WTC11 (cell line): ENCODE data around the gene PKP3. TPM values are rescaled to one million over a fixed set of nuclear protein-coding genes. Genes with fewer than 3 reads are reported as not detected.

Source experiments
- ATAC-seq: fragments of 200-7000 bp; cut with Tn5 transposase; 2 replicates; pipeline ENCODE4 v1.10.0; 2021; ENCODE audit warnings: mild to moderate bottlenecking, moderate library complexity
- CTCF ChIA-PET: fragments of 300-600 bp; sonication (Branson Sonifier 250); formaldehyde crosslinking; loops from one replicate; lab custom pipeline; 2021; ENCODE audit warnings: antibody characterized with exemption; lab: Charles Lee
- POLR2A ChIA-PET: fragments of 350-600 bp; sonication (Branson Sonifier 250); formaldehyde crosslinking; loops from one replicate; lab custom pipeline; 2021; ENCODE audit warnings: antibody characterized with exemption; lab: Charles Lee
- DNase-seq: peaks from one replicate; pipeline ENCODE4 v3.0.0; 2021; ENCODE audit warnings: low spot score
- H3K27ac Mint-ChIP-seq: 2 replicates; pipeline ENCODE4 v1.8.0; 2021; ENCODE audit warnings: mixed read lengths
- H3K27me3 Mint-ChIP-seq: 2 replicates; pipeline ENCODE4 v1.8.0; 2021; ENCODE audit warnings: low read depth, mild to moderate bottlenecking, moderate library complexity, mixed read lengths
- H3K36me3 Mint-ChIP-seq: 2 replicates; pipeline ENCODE4 v1.8.0; 2021; ENCODE audit warnings: mixed read lengths
- H3K4me1 Mint-ChIP-seq: 2 replicates; pipeline ENCODE4 v1.8.0; 2022; ENCODE audit warnings: mixed read lengths
- H3K4me3 Mint-ChIP-seq: 2 replicates; pipeline ENCODE4 v1.8.0; 2021; ENCODE audit warnings: mild to moderate bottlenecking, moderate library complexity, mixed read lengths
- H3K9me3 Mint-ChIP-seq: 2 replicates; pipeline ENCODE4 v1.8.0; 2021; ENCODE audit warnings: mixed read lengths
- ATF1 ChIP-seq: sonication (generic); formaldehyde crosslinking; IDR thresholded peaks from 2 replicates; pipeline ENCODE4 v1.8.1; 2023; ENCODE audit warnings: mild to moderate bottlenecking, moderate library complexity, missing genetic modification reagents
- ATF3 ChIP-seq: sonication (generic); formaldehyde crosslinking; conservative IDR thresholded peaks from 2 replicates; pipeline ENCODE4 v1.8.1; 2022; ENCODE audit warnings: mild to moderate bottlenecking, missing genetic modification reagents
- CDX4 ChIP-seq: fragments of 250-450 bp; sonication (Bioruptor Pico); IDR thresholded peaks from 2 replicates; pipeline ENCODE4 v1.9.0; 2021; ENCODE audit warnings: moderate library complexity, mild to moderate bottlenecking, inconsistent platforms, borderline replicate concordance
- CREB1 ChIP-seq: sonication (generic); formaldehyde crosslinking; IDR thresholded peaks from 2 replicates; pipeline ENCODE4 v1.8.0; 2023; ENCODE audit warnings: mild to moderate bottlenecking, missing genetic modification reagents
- E2F1 ChIP-seq: sonication (generic); formaldehyde crosslinking; IDR thresholded peaks from 2 replicates; pipeline ENCODE4 v1.8.0; 2022; ENCODE audit warnings: mild to moderate bottlenecking, missing genetic modification reagents
- E2F5 ChIP-seq: sonication (generic); formaldehyde crosslinking; IDR thresholded peaks from 2 replicates; pipeline ENCODE4 v1.8.1; 2022; ENCODE audit warnings: mild to moderate bottlenecking, moderate library complexity, missing genetic modification reagents
- ERG ChIP-seq: fragments of 250-450 bp; sonication (Bioruptor Pico); IDR thresholded peaks from 2 replicates; pipeline ENCODE4 v1.8.0; 2021; ENCODE audit warnings: mild to moderate bottlenecking
- FOXJ3 ChIP-seq: sonication (generic); formaldehyde crosslinking; IDR thresholded peaks from 2 replicates; pipeline ENCODE4 v1.9.0; 2021; ENCODE audit warnings: missing genetic modification reagents, mild to moderate bottlenecking, borderline replicate concordance
- IRF2 ChIP-seq: sonication (generic); formaldehyde crosslinking; IDR thresholded peaks from 2 replicates; pipeline ENCODE4 v1.8.0; 2022; ENCODE audit warnings: low read depth, missing genetic modification reagents, borderline replicate concordance
- NFATC4 ChIP-seq: fragments of 250-450 bp; sonication (Bioruptor Pico); IDR thresholded peaks from 2 replicates; pipeline ENCODE4 v1.9.0; 2021; ENCODE audit warnings: mild to moderate bottlenecking
- SP1 ChIP-seq: sonication (generic); formaldehyde crosslinking; conservative IDR thresholded peaks from 2 replicates; pipeline ENCODE4 v1.8.1; 2022; ENCODE audit warnings: missing genetic modification reagents
- USF1 ChIP-seq: sonication (generic); formaldehyde crosslinking; IDR thresholded peaks from 2 replicates; pipeline ENCODE4 v1.8.0; 2022; ENCODE audit warnings: mild to moderate bottlenecking, missing genetic modification reagents
- ZNF512 ChIP-seq: sonication (generic); formaldehyde crosslinking; IDR thresholded peaks from 2 replicates; pipeline ENCODE4 v1.8.1; 2022; ENCODE audit warnings: missing genetic modification reagents, borderline replicate concordance
- total RNA-seq: library from RNA; stranded (reverse); gene quantifications from 3 replicates; pipeline ENCODE4 v1.2.3, GENCODE V29; 2021
- TF ChIP-seq, protein P1 (sequence below): fragments of 250-450 bp; sonication (Bioruptor Pico); IDR thresholded peaks from 2 replicates; pipeline ENCODE4 v1.9.0; 2021; ENCODE audit warnings: mild to moderate bottlenecking
- TF ChIP-seq, protein P2 (sequence below): sonication (generic); formaldehyde crosslinking; IDR thresholded peaks from 2 replicates; pipeline ENCODE4 v1.8.1; 2023; ENCODE audit warnings: mild to moderate bottlenecking, missing genetic modification reagents
- TF ChIP-seq, protein P3 (sequence below): sonication (generic); formaldehyde crosslinking; conservative IDR thresholded peaks from 2 replicates; pipeline ENCODE4 v1.8.1; 2023; ENCODE audit warnings: mild to moderate bottlenecking, low read depth, missing genetic modification reagents, moderate library complexity

Gene PKP3
- total RNA-seq, 1 experiment from 2014 or later = 17.3 TPM

- ATAC-seq = no peak
- CTCF ChIA-PET = interaction anchor here (0.6 kb wide), 1 partner anchor 11 kb away, joined by 5 read pairs; no protein-coding TSS in a partner anchor
- POLR2A ChIA-PET = interaction anchor here (0.5 kb wide), 2 partner anchors 47 to 53 kb away, joined by 3 to 8 read pairs; no protein-coding TSS in a partner anchor
- Mint-ChIP-seq H3K9me3 (0 out of 2 replicates have a peak, but pooled peaks cover 7% of the 10 kb centered on the region), H3K36me3 (peaks cover 19% of the 10 kb centered on the region), H3K4me3 (no peak overlapping the region), H3K27me3 (peaks cover 2% of the 10 kb centered on the region; the same call in 1 of the 2 replicates), H3K4me1 (peaks cover 13% of the 10 kb centered on the region), H3K27ac (no peak overlapping the region)
- DNase-seq = no peak
- TF ChIP-seq CREB1 (CRISPR knock-in tag) (no peak), ATF3 (CRISPR knock-in tag) (no peak), NFATC4 (CRISPR knock-in tag) (no peak), USF1 (no peak), ERG (CRISPR knock-in tag) (no peak), ATF1 (CRISPR knock-in tag) (no peak)
- TF ChIP-seq, protein P1, sequence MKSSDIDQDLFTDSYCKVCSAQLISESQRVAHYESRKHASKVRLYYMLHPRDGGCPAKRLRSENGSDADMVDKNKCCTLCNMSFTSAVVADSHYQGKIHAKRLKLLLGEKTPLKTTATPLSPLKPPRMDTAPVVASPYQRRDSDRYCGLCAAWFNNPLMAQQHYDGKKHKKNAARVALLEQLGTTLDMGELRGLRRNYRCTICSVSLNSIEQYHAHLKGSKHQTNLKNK (CRISPR knock-in tag) = no peak
Observed at GRCh38 chr11:372809-373715, 20.9 kb upstream of the PKP3 start.

- H3K27me3 Mint-ChIP-seq = no peaks in the 10 kb centered on the region
- POLR2A ChIA-PET = no interaction called here
- no peak overlapping the region for H3K4me3 Mint-ChIP-seq
- DNase-seq (no peak), ATAC-seq (no peak)
- CTCF ChIA-PET = no interaction called here
- H3K36me3 Mint-ChIP-seq = peaks cover 21% of the 10 kb centered on the region
- peaks cover 7% of the 10 kb centered on the region for H3K4me1 Mint-ChIP-seq
- H3K27ac Mint-ChIP-seq = 0 out of 2 replicates have a peak overlapping the region, but pooled peaks have one; percentile 11
- 0 out of 2 replicates have a peak, but pooled peaks cover 7% of the 10 kb centered on the region for H3K9me3 Mint-ChIP-seq
- TF ChIP-seq E2F1 (CRISPR knock-in tag) (no peak), CDX4 (CRISPR knock-in tag) (no peak), E2F5 (CRISPR knock-in tag) (no peak), ZNF512 (CRISPR knock-in tag) (no peak), IRF2 (CRISPR knock-in tag) (no peak), FOXJ3 (CRISPR knock-in tag) (no peak), SP1 (no peak)
- TF ChIP-seq, protein P2, sequence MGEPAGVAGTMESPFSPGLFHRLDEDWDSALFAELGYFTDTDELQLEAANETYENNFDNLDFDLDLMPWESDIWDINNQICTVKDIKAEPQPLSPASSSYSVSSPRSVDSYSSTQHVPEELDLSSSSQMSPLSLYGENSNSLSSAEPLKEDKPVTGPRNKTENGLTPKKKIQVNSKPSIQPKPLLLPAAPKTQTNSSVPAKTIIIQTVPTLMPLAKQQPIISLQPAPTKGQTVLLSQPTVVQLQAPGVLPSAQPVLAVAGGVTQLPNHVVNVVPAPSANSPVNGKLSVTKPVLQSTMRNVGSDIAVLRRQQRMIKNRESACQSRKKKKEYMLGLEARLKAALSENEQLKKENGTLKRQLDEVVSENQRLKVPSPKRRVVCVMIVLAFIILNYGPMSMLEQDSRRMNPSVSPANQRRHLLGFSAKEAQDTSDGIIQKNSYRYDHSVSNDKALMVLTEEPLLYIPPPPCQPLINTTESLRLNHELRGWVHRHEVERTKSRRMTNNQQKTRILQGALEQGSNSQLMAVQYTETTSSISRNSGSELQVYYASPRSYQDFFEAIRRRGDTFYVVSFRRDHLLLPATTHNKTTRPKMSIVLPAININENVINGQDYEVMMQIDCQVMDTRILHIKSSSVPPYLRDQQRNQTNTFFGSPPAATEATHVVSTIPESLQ = no peak
- TF ChIP-seq, protein P3, sequence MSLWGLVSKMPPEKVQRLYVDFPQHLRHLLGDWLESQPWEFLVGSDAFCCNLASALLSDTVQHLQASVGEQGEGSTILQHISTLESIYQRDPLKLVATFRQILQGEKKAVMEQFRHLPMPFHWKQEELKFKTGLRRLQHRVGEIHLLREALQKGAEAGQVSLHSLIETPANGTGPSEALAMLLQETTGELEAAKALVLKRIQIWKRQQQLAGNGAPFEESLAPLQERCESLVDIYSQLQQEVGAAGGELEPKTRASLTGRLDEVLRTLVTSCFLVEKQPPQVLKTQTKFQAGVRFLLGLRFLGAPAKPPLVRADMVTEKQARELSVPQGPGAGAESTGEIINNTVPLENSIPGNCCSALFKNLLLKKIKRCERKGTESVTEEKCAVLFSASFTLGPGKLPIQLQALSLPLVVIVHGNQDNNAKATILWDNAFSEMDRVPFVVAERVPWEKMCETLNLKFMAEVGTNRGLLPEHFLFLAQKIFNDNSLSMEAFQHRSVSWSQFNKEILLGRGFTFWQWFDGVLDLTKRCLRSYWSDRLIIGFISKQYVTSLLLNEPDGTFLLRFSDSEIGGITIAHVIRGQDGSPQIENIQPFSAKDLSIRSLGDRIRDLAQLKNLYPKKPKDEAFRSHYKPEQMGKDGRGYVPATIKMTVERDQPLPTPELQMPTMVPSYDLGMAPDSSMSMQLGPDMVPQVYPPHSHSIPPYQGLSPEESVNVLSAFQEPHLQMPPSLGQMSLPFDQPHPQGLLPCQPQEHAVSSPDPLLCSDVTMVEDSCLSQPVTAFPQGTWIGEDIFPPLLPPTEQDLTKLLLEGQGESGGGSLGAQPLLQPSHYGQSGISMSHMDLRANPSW (CRISPR knock-in tag) = no peak
Observed at GRCh38 chr11:373716-374551, 20.1 kb upstream of the PKP3 start.
